IPS DF 19.7 (cell line): Measurements from ENCODE around the gene INMT.

Source experiments
- DNase-seq: peaks from one replicate; pipeline ENCODE4 v3.0.0-alpha.2; 2013; ENCODE audit warnings: low read depth, low spot score

Gene INMT

GRCh38 chr7:30780941-30781340 is 29.0 kb downstream of the INMT start:
- DNase-seq = no peak

- no peak for DNase-seq
Measured at GRCh38 chr7:30782690-30783089, 30.8 kb downstream of the INMT start.

DNA sequence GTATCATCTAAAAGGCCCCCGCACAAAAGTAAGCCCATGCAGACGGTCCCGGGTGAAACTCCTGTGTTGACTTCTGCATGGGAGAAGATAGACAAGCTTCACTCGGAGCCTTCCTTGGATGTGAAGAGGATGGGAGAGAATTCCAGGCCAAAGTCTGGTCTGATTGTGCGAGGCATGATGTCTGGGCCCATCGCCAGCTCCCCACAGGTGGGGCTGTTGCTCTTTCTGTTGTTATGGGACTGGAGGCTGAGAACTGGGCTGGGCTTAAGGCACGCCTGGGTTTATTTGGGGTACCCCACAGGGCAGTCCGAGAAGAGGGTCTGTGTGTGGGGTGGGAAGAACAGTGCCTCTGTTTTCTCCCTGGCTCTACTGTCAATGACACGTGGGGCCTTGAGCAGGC is 33.9 kb downstream of the INMT start:
- DNase-seq = no peak

DNA sequence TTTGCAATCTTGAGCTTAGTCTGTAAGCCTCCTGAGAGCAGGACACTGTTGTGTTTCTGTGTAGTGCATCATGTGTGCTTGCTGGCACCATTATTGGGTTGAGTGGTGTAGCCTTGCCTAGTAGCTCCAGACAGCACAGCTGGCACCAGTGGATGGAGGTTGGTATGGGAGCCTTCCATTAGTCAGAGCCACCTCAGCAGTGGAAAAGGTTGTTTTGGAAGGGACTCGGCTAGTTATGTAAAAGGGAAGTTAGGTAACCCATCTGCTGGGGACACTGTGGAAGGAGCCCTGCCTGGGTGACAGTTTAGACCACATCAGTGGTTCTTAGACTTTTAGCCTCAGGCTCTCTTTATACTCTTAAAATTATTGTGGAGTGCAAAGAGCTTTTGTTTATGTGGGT is 35.6 kb downstream of the INMT start:
- DNase-seq = no peak

GRCh38 chr7:30788640-30789333 is 36.9 kb downstream of the INMT start:
- no peak for DNase-seq

GRCh38 chr7:30789334-30789711 is 37.4 kb downstream of the INMT start:
- DNase-seq = no peak

- no peak for DNase-seq
Measured at GRCh38 chr7:30790356-30790755, 38.4 kb downstream of the INMT start.

- peak; percentile 17 for DNase-seq
Measured at GRCh38 chr7:30791114-30791513, 39.2 kb downstream of the INMT start.

GRCh38 chr7:30795161-30795948 is 43.4 kb downstream of the INMT start:
- DNase-seq = peak; percentile 25

DNA sequence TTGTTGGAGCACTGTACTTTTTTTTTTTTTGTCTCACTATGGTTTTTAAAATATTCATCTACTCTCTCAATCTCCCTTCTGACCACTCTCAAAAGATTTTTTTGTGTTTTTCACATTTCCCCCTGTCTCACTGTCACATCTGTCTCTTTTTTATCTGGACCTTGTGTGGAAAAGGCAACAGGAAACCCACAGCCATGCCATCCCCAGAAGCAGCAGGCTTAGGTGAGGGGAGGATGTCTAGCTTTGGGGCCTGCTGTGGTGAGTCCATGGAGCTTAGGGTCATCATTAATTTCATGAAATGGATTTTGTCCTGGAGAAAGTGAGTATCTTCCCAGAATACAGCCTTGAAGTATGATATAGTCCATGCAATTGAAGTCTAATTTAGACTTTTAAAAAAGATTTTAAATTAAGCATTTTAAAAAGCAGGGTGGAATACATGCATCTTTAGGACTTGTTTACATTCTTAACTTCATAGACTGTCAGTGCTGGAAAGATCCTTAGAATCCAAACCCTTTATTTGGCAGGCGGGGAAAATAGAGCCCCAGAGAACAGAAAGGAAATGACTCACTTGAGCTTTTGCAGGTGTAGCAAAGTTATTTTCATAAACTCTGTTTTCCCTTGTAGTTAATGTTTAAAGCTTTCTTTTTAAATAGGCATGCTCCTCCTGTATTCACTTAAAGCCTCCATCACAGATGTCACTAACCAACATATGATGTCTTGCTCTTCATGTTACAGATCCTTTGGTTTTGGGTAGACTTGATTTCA is 44.4 kb downstream of the INMT start:
- no peak for DNase-seq

DNA sequence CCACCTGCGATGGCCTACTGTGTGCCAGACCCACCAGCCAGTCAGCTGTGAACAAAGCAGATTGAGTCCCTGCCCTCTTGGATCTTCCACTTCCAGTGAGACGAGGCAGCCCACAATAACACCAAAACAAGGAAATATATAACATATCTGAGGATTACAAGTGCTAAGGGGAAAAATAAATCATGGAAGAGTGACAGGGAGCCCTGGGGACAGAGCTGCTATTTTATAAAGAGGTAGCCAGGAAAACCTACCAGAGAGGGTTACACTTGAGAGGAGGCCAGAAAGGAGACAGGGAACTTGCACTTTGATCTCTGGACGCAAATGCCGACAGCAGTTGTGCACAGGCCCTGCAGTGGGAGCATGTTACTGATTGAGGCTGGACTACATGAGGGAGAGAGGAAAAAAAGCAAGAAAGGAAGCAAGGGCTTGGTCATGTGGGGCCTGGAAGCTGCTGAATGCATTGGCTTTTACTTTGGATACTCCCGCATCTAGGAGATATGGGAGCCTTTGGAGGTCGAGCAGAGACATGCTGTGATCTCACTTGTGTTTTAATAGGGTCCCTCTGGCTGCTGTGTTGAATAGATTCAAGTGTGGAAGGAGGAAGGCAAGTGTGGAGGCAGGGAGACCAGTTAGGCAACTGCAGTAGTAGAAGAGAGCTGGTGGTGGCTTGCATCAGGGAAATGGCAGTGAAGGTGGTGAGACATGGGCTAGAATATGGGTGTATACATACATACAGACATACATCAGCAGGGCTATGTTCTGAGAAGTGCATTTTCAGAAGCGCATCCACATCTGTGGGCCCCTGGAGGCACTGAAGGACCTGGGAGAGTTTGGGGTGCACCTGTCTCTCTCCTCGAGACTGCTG is 45.5 kb downstream of the INMT start:
- no peak for DNase-seq

DNA sequence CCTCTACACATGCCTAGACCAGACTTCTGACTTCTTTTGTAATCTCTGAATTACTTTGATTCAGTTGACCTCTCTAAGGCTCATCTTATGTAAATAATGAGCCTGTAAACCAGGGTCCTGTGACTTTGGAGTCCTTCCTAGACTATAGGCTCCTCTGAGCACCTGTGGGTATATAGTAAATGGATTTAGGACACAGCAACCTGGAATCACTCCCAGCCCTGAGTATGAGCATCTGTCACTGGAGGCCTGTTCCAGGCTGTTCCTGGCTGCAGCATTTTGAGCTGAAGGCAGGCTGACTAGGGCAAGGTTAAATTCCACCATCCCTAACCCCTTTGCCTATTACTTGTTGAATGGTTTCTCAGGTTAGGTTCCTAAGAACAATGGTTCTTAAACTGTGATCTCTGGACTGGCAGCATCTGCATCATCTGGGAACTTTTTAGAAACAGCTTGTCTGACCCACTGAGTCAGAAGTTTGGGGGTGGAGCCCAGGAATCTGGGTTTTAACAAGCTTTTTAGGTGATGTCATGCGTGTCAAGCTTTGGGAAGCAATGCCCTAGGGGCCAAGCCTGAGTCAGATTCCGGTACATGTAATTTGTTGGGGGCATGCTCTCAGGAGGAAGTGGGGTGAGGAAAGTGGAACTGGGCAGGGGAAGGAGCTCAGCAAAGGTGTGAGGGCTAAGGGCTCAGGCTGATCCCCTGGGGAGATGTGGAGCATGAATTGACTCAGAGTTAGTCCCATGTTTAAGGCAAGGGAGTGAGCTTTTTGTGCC is 47.5 kb downstream of the INMT start:
- no peak for DNase-seq

- DNase-seq = no peak
Measured at GRCh38 chr7:30799976-30800661, 48.2 kb downstream of the INMT start.

DNA sequence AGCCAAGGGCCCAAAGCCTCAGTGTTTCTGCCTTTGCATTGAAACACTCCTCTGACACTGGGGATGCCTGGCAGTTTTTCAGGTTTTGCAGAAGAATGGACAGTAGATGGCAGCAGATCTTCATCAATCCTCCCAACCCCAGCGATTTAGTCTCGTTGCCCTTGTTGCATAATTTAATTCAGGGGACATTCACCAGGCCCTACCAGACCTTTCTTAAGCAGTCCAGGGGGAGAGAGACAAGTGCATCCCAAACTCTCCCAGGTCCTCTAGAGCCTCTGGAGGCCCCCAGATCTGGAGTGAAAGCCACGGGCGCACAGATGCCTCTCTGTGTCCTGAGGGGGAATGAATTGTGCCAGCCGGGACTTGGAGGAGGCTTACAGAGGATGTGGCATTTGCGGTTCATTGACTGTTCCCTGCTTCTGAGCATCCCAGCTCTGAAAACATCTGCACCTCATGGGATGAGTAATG is 48.9 kb downstream of the INMT start:
- peak; percentile 17 for DNase-seq

DNA sequence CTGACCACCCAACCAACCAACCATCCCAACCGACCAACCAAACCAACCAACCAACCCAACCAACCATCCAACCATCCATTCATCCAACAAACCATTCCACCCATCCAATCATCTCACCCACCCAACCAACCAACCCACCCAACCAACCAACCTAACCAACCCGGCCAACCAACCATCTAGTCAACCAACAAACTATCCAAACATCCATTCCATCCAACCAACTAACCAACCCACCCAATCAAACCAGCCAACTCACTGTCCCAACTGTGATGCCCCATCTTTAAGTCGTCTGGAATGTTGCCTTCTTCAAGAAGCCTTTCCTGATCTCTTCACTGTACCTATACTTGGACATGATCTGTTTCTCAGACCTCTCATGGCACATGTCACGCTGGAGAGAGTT is 50.9 kb downstream of the INMT start:
- DNase-seq = no peak

- no peak for DNase-seq
Measured at GRCh38 chr7:30804078-30804661, 52.2 kb downstream of the INMT start.

DNA sequence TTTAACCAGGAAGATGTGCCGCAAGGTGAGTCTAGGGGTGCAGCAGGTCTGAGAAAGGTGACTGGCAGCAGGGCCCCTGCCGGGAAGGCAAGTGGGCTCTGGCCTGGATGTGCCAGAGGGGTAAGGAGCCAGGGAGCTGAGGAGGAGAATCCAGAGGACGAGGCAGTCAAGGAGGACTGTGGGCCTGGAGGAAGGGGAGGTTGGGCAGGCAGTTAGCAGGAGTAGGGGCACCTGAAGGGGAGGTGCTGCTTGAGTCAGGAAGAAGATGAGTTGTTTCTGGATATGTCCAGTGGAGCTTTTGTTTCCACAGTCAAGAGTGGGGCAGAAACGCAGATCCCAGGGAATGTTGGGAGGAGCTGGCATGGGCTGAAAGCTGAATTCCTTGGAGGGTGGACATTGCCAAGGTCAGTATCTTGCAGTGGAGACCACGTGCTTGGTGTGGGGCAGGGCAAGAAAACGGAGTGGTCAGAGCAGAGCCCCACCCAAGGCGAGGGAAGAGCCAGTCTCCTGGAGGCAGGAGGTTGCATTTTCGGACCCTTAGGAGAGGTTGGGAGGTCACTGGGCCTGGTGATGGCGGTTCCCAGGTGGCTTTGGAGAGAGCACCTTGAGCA is 53.3 kb downstream of the INMT start:
- no peak for DNase-seq

DNA sequence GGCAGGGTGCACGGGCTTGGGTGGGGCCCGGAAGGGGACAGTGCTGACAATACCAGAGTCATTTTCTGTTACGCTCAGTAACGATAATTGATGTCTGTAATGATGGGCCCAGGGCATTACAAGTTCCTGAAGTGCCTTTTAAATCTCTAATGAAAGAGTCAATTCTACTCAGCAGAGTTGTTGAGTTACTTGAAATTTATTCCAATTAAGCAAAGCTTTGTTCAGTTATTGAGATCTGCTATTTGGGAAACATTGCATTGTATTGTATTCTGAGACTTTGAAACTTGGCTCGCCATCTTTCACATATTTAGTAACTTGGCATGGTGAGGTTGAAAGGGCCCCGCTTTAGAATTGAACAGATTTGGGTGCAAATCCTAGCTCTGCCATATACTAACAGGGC is 54.0 kb downstream of the INMT start:
- DNase-seq = no peak
